H1 (cell line): ENCODE data around the gene LAMA4. TPM values are rescaled to one million over a fixed set of nuclear protein-coding genes. Genes with fewer than 3 reads are reported as not detected.

Experiments used
- CTCF ChIA-PET: fragments of 300-600 bp; sonication (Branson Sonifier 250); formaldehyde crosslinking; loops from one replicate; lab custom pipeline; 2021; ENCODE audit not compliant: partially characterized antibody; lab: Charles Lee
- POLR2A ChIA-PET: fragments of 300-600 bp; sonication (Branson Sonifier 250); formaldehyde crosslinking; loops from one replicate; lab custom pipeline; 2021; ENCODE audit warnings: inconsistent platforms; ENCODE audit not compliant: partially characterized antibody; lab: Charles Lee
- DNase-seq, 2 experiments: peaks; one replicate each; pipeline versions ENCODE4 v3.0.0 to v3.0.0-alpha.2; 2010 to 2022; ENCODE audit warnings: low spot score in 2 of 2, low read depth in 1 of 2, mixed read lengths in 1 of 2
- FAIRE-seq: peaks from 2 replicates; lab custom pipeline; 2011; peaks lifted over from hg19 to GRCh38; lab: Jason Lieb, UNC
- H2AFZ ChIP-seq: 2 replicates; pipeline ENCODE4 v1.8.1; 2012; ENCODE audit warnings: low read length, inconsistent platforms
- H2AK5ac ChIP-seq: 2 replicates; pipeline ENCODE4 v1.6.1; 2013; ENCODE audit warnings: low read depth, low read length
- H2BK120ac ChIP-seq: replicated peaks from 2 replicates; pipeline ENCODE3; 2013; ENCODE audit warnings: low read depth, low read length, inconsistent platforms
- H2BK12ac ChIP-seq: 2 replicates; pipeline ENCODE4 v1.6.1; 2013; ENCODE audit warnings: low read depth, low read length
- H2BK15ac ChIP-seq: 2 replicates; pipeline ENCODE4 v1.6.1; 2013; ENCODE audit warnings: low read length
- H2BK20ac ChIP-seq: 2 replicates; pipeline ENCODE4 v1.6.1; 2013; ENCODE audit warnings: low read length
- H2BK5ac ChIP-seq: 2 replicates; pipeline ENCODE4 v1.6.1; 2013; ENCODE audit warnings: low read depth, low read length
- H3K14ac ChIP-seq: 2 replicates; pipeline ENCODE4 v1.6.1; 2013; ENCODE audit warnings: inconsistent platforms; ENCODE audit not compliant: insufficient read length
- H3K18ac ChIP-seq: 2 replicates; pipeline ENCODE4 v1.6.1; 2013; ENCODE audit warnings: low read length; ENCODE audit errors: extremely low read depth
- H3K23ac ChIP-seq: 2 replicates; pipeline ENCODE4 v1.6.1; 2013; ENCODE audit warnings: inconsistent platforms; ENCODE audit not compliant: insufficient read length
- H3K23me2 ChIP-seq: 2 replicates; pipeline ENCODE4 v1.6.1; 2013; ENCODE audit warnings: low read depth, low read length
- H3K27ac ChIP-seq: 2 replicates; pipeline ENCODE4 v1.6.1; 2011; ENCODE audit warnings: low read depth, low read length, inconsistent platforms
- H3K27me3 ChIP-seq, 4 experiments: replicated peaks in 1 of 4; 1 replicate in 1 of 4; 2 replicates in 3 of 4; pipeline versions ENCODE4 v1.6.1 to v1.8.1; 2011 to 2013; ENCODE audit warnings: low read length in 3 of 4, mild to moderate bottlenecking in 3 of 4, inconsistent platforms in 2 of 4, mixed read lengths in 2 of 4, moderate library complexity in 1 of 4; ENCODE audit not compliant: control insufficient read depth in 3 of 4, insufficient read depth in 3 of 4; ENCODE audit errors: extremely low read depth in 1 of 4
- H3K36me3 ChIP-seq, 4 experiments: 2 replicates each; pipeline versions ENCODE4 v1.6.1 to v1.8.1; 2011 to 2013; ENCODE audit warnings: mild to moderate bottlenecking in 4 of 4, low read length in 3 of 4, moderate library complexity in 2 of 4, control low read depth in 1 of 4, inconsistent platforms in 1 of 4; ENCODE audit not compliant: insufficient read depth in 4 of 4, control insufficient read depth in 2 of 4
- H3K4ac ChIP-seq: replicated peaks from 2 replicates; pipeline ENCODE3; 2013; ENCODE audit warnings: low read length, low read depth, mixed read lengths, inconsistent platforms; ENCODE audit not compliant: insufficient read length
- H3K4me1 ChIP-seq, 4 experiments: replicated peaks in 1 of 4; 1 replicate in 1 of 4; 2 replicates in 3 of 4; pipeline versions ENCODE4 v1.6.1 to v1.8.1; 2011 to 2013; ENCODE audit warnings: low read length in 3 of 4, inconsistent platforms in 2 of 4, mixed read lengths in 1 of 4; ENCODE audit not compliant: insufficient read depth in 4 of 4, control insufficient read depth in 3 of 4
- H3K4me2 ChIP-seq, 2 experiments: 2 replicates each; pipeline versions ENCODE4 v1.6.1 to v1.8.1; 2011 to 2013; ENCODE audit warnings: low read depth in 2 of 2, low read length in 2 of 2, control low read depth in 1 of 2, inconsistent platforms in 1 of 2, mild to moderate bottlenecking in 1 of 2; ENCODE audit not compliant: insufficient read depth in 1 of 2
- H3K4me3 ChIP-seq, 4 experiments: fragments of 200-600, 300-600 bp in 1 of 4; sonication (generic), shearing (Covaris generic), sonication (Bioruptor Twin) in 1 of 4; 2 replicates each; pipeline versions ENCODE4 v1.5.1 to v1.8.1; 2011 to 2016; ENCODE audit warnings: low read length in 4 of 4, low read depth in 3 of 4, control low read depth in 2 of 4, inconsistent platforms in 2 of 4, mild to moderate bottlenecking in 2 of 4, mixed read lengths in 1 of 4, moderate library complexity in 1 of 4; ENCODE audit not compliant: insufficient read depth in 2 of 4; ENCODE audit errors: extremely low read depth in 1 of 4
- H3K56ac ChIP-seq: replicated peaks from 2 replicates; pipeline ENCODE3; 2013; ENCODE audit warnings: low read depth, mild to moderate bottlenecking, mixed read lengths, low read length, inconsistent platforms; ENCODE audit not compliant: insufficient read length
- H3K79me1 ChIP-seq: 2 replicates; pipeline ENCODE4 v1.6.1; 2013; ENCODE audit warnings: low read depth, low read length, control low read depth
- H3K79me2 ChIP-seq, 2 experiments: 2 replicates each; pipeline versions ENCODE4 v1.6.1 to v1.8.1; 2012 to 2013; ENCODE audit warnings: low read length in 2 of 2, mild to moderate bottlenecking in 2 of 2, inconsistent platforms in 1 of 2; ENCODE audit not compliant: insufficient read depth in 2 of 2, control insufficient read depth in 1 of 2
- H3K9ac ChIP-seq, 4 experiments: replicated peaks in 1 of 4; 1 replicate in 1 of 4; 2 replicates in 3 of 4; pipeline versions ENCODE4 v1.6.1 to v1.8.1; 2011 to 2013; ENCODE audit warnings: low read depth in 3 of 4, low read length in 3 of 4, control low read depth in 2 of 4, mild to moderate bottlenecking in 2 of 4, moderate library complexity in 2 of 4, inconsistent platforms in 1 of 4; ENCODE audit errors: extremely low read depth in 1 of 4
- H3K9me3 ChIP-seq, 2 experiments: 2 replicates each; pipeline versions ENCODE4 v1.6.1 to v1.8.1; 2012 to 2013; ENCODE audit warnings: mild to moderate bottlenecking in 2 of 2, moderate library complexity in 2 of 2, control low read depth in 1 of 2, inconsistent platforms in 1 of 2, low read depth in 1 of 2, low read length in 1 of 2, mixed read lengths in 1 of 2; ENCODE audit not compliant: insufficient read depth in 2 of 2
- H4K20me1 ChIP-seq, 2 experiments: replicated peaks in 1 of 2; 2 replicates each; pipeline versions ENCODE3 to v1.8.1; 2011 to 2013; ENCODE audit warnings: inconsistent platforms in 2 of 2, low read length in 2 of 2, mild to moderate bottlenecking in 1 of 2; ENCODE audit not compliant: insufficient read depth in 2 of 2, control insufficient read depth in 1 of 2
- H4K5ac ChIP-seq: 2 replicates; pipeline ENCODE4 v1.6.1; 2013; ENCODE audit warnings: low read length, low read depth, mixed read lengths, inconsistent platforms; ENCODE audit not compliant: insufficient read length
- H4K8ac ChIP-seq: 2 replicates; pipeline ENCODE4 v1.8.0; 2013; ENCODE audit warnings: mild to moderate bottlenecking, moderate library complexity, low read length, inconsistent platforms; ENCODE audit not compliant: insufficient read depth; ENCODE audit errors: extremely low read depth
- H4K91ac ChIP-seq: replicated peaks from 2 replicates; pipeline ENCODE3; 2013; ENCODE audit warnings: low read length, mixed read lengths, inconsistent platforms; ENCODE audit not compliant: insufficient read length
- BACH1 ChIP-seq: IDR thresholded peaks from 2 replicates; pipeline ENCODE4 v1.6.1; 2012; ENCODE audit warnings: low read length, improper control_type of control experiment
- EP300 ChIP-seq, 2 experiments: IDR thresholded peaks; 1 replicate in 1 of 2; 2 replicates in 1 of 2; pipeline ENCODE4 v1.6.1; 2011 to 2012; ENCODE audit warnings: low read depth in 2 of 2, low read length in 2 of 2, mild to moderate bottlenecking in 2 of 2, borderline replicate concordance in 1 of 2, inconsistent platforms in 1 of 2, moderate library complexity in 1 of 2
- FOSL1 ChIP-seq: IDR thresholded peaks from 2 replicates; pipeline ENCODE4 v1.6.1; 2011; ENCODE audit warnings: mild to moderate bottlenecking, low read depth, low read length, moderate library complexity; ENCODE audit not compliant: insufficient read depth
- HDAC2 ChIP-seq, 2 experiments: fragments of 300-600 bp in 1 of 2; sonication (generic) in 1 of 2; IDR thresholded peaks; 2 replicates each; pipeline ENCODE4 v1.6.1; 2011 to 2012; ENCODE audit warnings: low read depth in 2 of 2, low read length in 2 of 2, mild to moderate bottlenecking in 2 of 2, moderate library complexity in 2 of 2, borderline replicate concordance in 1 of 2, inconsistent platforms in 1 of 2
- KDM4A ChIP-seq: IDR thresholded peaks from one replicate; pipeline ENCODE4 v1.7.1; 2012; ENCODE audit warnings: low read depth, mild to moderate bottlenecking, moderate library complexity, low read length, inconsistent platforms; ENCODE audit not compliant: severe bottlenecking
- KDM5A ChIP-seq: fragments of 200-600 bp; IDR thresholded peaks from 2 replicates; pipeline ENCODE4 v1.7.1; 2012; ENCODE audit warnings: mild to moderate bottlenecking, low read length, inconsistent platforms, mixed read lengths
- NANOG ChIP-seq: IDR thresholded peaks from 2 replicates; pipeline ENCODE4 v1.6.1; 2011; ENCODE audit warnings: low read length, low read depth, mild to moderate bottlenecking, inconsistent platforms; ENCODE audit not compliant: insufficient read depth, poor library complexity, severe bottlenecking
- NRF1 ChIP-seq: IDR thresholded peaks from 2 replicates; pipeline ENCODE4 v1.6.1; 2011; ENCODE audit warnings: mild to moderate bottlenecking, low read depth, low read length, improper control_type of control experiment
- SAP30 ChIP-seq: fragments of 300-600 bp; sonication (generic); IDR thresholded peaks from 2 replicates; pipeline ENCODE4 v1.7.1; 2012; ENCODE audit warnings: low read length, moderate library complexity, mild to moderate bottlenecking, inconsistent platforms; ENCODE audit not compliant: insufficient read depth, insufficient replicate concordance
- SIRT6 ChIP-seq: IDR thresholded peaks from one replicate; pipeline ENCODE4 v1.7.1; 2012; ENCODE audit warnings: low read length, inconsistent platforms
- SIX5 ChIP-seq: IDR thresholded peaks from 2 replicates; pipeline ENCODE4 v1.6.1; 2011; ENCODE audit warnings: mild to moderate bottlenecking, low read depth, low read length
- SUZ12 ChIP-seq: fragments of 200-600 bp; sonication (generic); IDR thresholded peaks from 2 replicates; pipeline ENCODE4 v1.6.1; 2012; ENCODE audit warnings: mild to moderate bottlenecking, inconsistent platforms, low read length, moderate library complexity, mixed read lengths
- YY1 ChIP-seq: IDR thresholded peaks from 2 replicates; pipeline ENCODE4 v1.6.1; 2011; ENCODE audit warnings: low read depth, mild to moderate bottlenecking, low read length
- ZNF274 ChIP-seq: IDR thresholded peaks from 2 replicates; pipeline ENCODE4 v1.7.0; 2012; ENCODE audit warnings: low read length, borderline replicate concordance; ENCODE audit errors: extremely low read depth
- WGBS, 2 experiments: shearing (Covaris generic) in 1 of 2; methylation state at CpG; one replicate each; pipeline versions ENCODE4 v1.1.6 to v1.1.7; 2013 to 2015; ENCODE audit warnings: low lambda C conversion rate in 2 of 2, mixed read lengths in 2 of 2, inconsistent platforms in 1 of 2, low coverage in 1 of 2, missing lambda C conversion rate in 1 of 2; ENCODE audit not compliant: insufficient replicate concordance in 2 of 2, insufficient coverage in 1 of 2, insufficient read length in 1 of 2; ENCODE audit errors: extremely low coverage in 1 of 2, missing lambda C conversion rate in 1 of 2; 5-methylcytosine and 5-hydroxymethylcytosine counted together
- polyA plus RNA-seq, 7 experiments: library from polyadenylated mRNA; depleted of rRNA in 3 of 7; stranded (reverse) in 5 of 7; unstranded in 2 of 7; fragments of >200 nt in 5 of 7; fragments of 200-250 nt in 2 of 7; gene quantifications; 1 replicate in 5 of 7; 2 replicates in 1 of 7; 4 replicates in 1 of 7; pipeline versions ENCODE4 v1.2.1 to v1.2.3, GENCODE V29; 2011 to 2013; ENCODE audit warnings: missing spikeins in 2 of 7, mixed read lengths in 2 of 7
- total RNA-seq: library from RNA; stranded (reverse); fragmentation: NEBNext Ultra II Directional; extraction: Animal tissue kit (Norgen Biotek cat#: 25700); gene quantifications from 2 replicates; pipeline ENCODE4 v1.2.1, GENCODE V29; 2021

LAMA4 gene
- total and polyA plus RNA-seq, 2 of the 8 experiments (the other 6 are each of a cell fraction or from before 2014, with no cell fraction given) = 0.95 to 1.5 TPM

DNA sequence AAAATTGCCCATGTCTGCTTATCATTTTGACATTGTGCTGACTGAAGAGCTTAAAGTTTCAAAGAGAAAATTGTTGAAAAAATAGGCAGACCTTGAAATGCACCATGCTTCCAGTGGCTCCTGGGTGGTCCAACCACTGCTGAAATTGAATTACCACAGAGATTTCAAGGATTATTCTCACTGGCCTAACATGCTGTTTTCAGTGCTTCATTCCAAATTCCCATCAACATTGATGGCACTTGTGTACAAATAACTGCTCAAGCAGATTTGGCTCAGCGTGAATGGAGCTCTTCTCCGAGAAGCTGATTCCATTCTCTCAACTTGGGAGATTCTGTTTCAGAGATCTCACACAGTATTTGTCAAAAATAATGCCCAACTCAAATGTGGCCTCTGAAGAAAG lies 75.5 kb downstream of the LAMA4 start:
- H2BK5ac ChIP-seq = no peak overlapping the region
- H3K56ac ChIP-seq = no peak overlapping the region
- H3K4me2 ChIP-seq = no peak overlapping the region
- no peaks in the 10 kb centered on the region for H3K4me1 ChIP-seq
- H3K23ac ChIP-seq = no peak overlapping the region
- no peak overlapping the region for H3K4ac ChIP-seq
- no peak overlapping the region for H2BK12ac ChIP-seq
- no peak overlapping the region for H2BK120ac ChIP-seq
- H3K36me3 ChIP-seq = no peaks in the 10 kb centered on the region
- no peak overlapping the region for H2BK15ac ChIP-seq
- no peak overlapping the region for H3K4me3 ChIP-seq
- H3K9me3 ChIP-seq = no peaks in the 10 kb centered on the region
- no peak overlapping the region for H3K18ac ChIP-seq
- no peak overlapping the region for H4K91ac ChIP-seq
- no peak for DNase-seq
- ChIA-PET CTCF (interaction anchor here (1.1 to 4.3 kb wide), 18 partner anchors 13 to 439 kb away, joined by 3 to 101 read pairs (median 10); partner anchors contain the start of gene LAMA4), POLR2A (no interaction called here)
- no peaks in the 10 kb centered on the region for H4K20me1 ChIP-seq
- no peak overlapping the region for H2AK5ac ChIP-seq
- no peak overlapping the region for H4K8ac ChIP-seq
- H3K27me3 ChIP-seq = no peaks in the 10 kb centered on the region
- H3K9ac ChIP-seq = no peak overlapping the region
- no peaks in the 10 kb centered on the region; the same call in 1 of the 2 replicates for H3K79me1 ChIP-seq
- H3K79me2 ChIP-seq = no peaks in the 10 kb centered on the region
- no peak overlapping the region for H3K14ac ChIP-seq
- no peak overlapping the region for H2AFZ ChIP-seq
- H3K23me2 ChIP-seq = no peaks in the 10 kb centered on the region
- no peak overlapping the region for H3K27ac ChIP-seq
- 100% methylated on average over 2 of the region's 2 CpGs; no CpG with 5 or more reads in 1 of the 2 experiments for WGBS, 2 experiments
- no peak overlapping the region for H4K5ac ChIP-seq
- H2BK20ac ChIP-seq = no peak overlapping the region
- no peak for FAIRE-seq
- TF ChIP-seq NRF1 (no peak), SIRT6 (no peak), KDM4A (no peak), SAP30 (no peak), ZNF274 (no peak), FOSL1 (no peak), EP300 (IDR thresholded peaks at IDR 0.05; ENCODE audit: borderline replicate concordance in 1 of 2, low read depth in 2 of 2, low read length in 2 of 2) (no peak), NANOG (no peak), HDAC2 (IDR thresholded peaks at IDR 0.05; ENCODE audit: borderline replicate concordance in 1 of 2, low read depth in 2 of 2, low read length in 2 of 2) (no peak), SUZ12 (no peak), BACH1 (no peak), KDM5A (no peak), YY1 (no peak), SIX5 (no peak)
